ENCODE data around the gene CDC42BPB.

CDC42BPB gene

GRCh38 chr14:103001651-103002396, 55.5 kb downstream of the CDC42BPB start:
- in situ Hi-C loops (cut with MboI; ENCODE audit: low sequenced_read_pairs, unreplicated experiment) = no loop called here
- peak; percentile 65 for DNase-seq (ENCODE audit: low spot score)
- no peak for TF ChIP-seq CTCF (IDR thresholded peaks at IDR 0.05; ENCODE audit: borderline replicate concordance, control extremely low read depth, extremely low read depth, insufficient read depth, missing control alignments)

GRCh38 chr14:103001226-103001625, 56.1 kb downstream of the CDC42BPB start:
- DNase-seq (ENCODE audit: low spot score) = no peak
- in situ Hi-C loops (cut with MboI; ENCODE audit: low sequenced_read_pairs, unreplicated experiment) = no loop called here

GRCh38 chr14:103000291-103000921, 56.9 kb downstream of the CDC42BPB start:
- no peak for TF ChIP-seq CTCF (IDR thresholded peaks at IDR 0.05; ENCODE audit: borderline replicate concordance, control extremely low read depth, extremely low read depth, insufficient read depth, missing control alignments)
- DNase-seq (ENCODE audit: low spot score) = no peak
- in situ Hi-C loops (cut with MboI; ENCODE audit: low sequenced_read_pairs, unreplicated experiment) = no loop called here

More at GRCh38 chr14:103001226-103001625, 56.1 kb downstream of the CDC42BPB start:
- no peak for TF ChIP-seq CTCF (IDR thresholded peaks at IDR 0.05; ENCODE audit: borderline replicate concordance, control extremely low read depth, extremely low read depth, insufficient read depth, missing control alignments)

- in situ Hi-C loops (cut with MboI; ENCODE audit: low sequenced_read_pairs, unreplicated experiment) = no loop called here
- no peak for TF ChIP-seq CTCF (IDR thresholded peaks at IDR 0.05; ENCODE audit: borderline replicate concordance, control extremely low read depth, extremely low read depth, insufficient read depth, missing control alignments)
- DNase-seq (ENCODE audit: low spot score) = no peak
These were observed 58.0 kb downstream of the CDC42BPB start for GRCh38 chr14:102999227-102999895.

GRCh38 chr14:102998393-102998792, 59.0 kb downstream of the CDC42BPB start:
- in situ Hi-C loops (cut with MboI; ENCODE audit: low sequenced_read_pairs, unreplicated experiment) = no loop called here
- TF ChIP-seq CTCF (IDR thresholded peaks at IDR 0.05; ENCODE audit: borderline replicate concordance, control extremely low read depth, extremely low read depth, insufficient read depth, missing control alignments) = no peak
- DNase-seq (ENCODE audit: low spot score) = no peak

- TF ChIP-seq CTCF (IDR thresholded peaks at IDR 0.05; ENCODE audit: borderline replicate concordance, control extremely low read depth, extremely low read depth, insufficient read depth, missing control alignments) = no peak
- DNase-seq (ENCODE audit: low spot score) = no peak
- in situ Hi-C loops (cut with MboI; ENCODE audit: low sequenced_read_pairs, unreplicated experiment) = no loop called here
These were observed 60.4 kb downstream of the CDC42BPB start for GRCh38 chr14:102996941-102997340.

Data from GM13976 (cell line).